Neural crest cell (in vitro differentiated cells): ENCODE results near the gene LARP4B. TPM values are rescaled to one million over a fixed set of nuclear protein-coding genes. Genes with fewer than 3 reads are reported as not detected.
"Not testable (repeated sequence)": the region's sequence is repeated elsewhere in the genome, so short reads cannot be mapped to it uniquely, and the experiment has no call there.

Experiments
- DNase-seq: peaks from one replicate; pipeline ENCODE4 v3.0.0; 2021; ENCODE audit warnings: low read depth, mixed read lengths, low spot score
- H3K27ac Mint-ChIP-seq: one replicate; pipeline ENCODE4 v1.8.0; 2021; ENCODE audit warnings: mild to moderate bottlenecking, mixed read lengths; ENCODE audit not compliant: unreplicated experiment
- H3K27me3 Mint-ChIP-seq: 2 replicates; pipeline ENCODE4 v1.8.0; 2021; ENCODE audit warnings: low read depth, mild to moderate bottlenecking, mixed read lengths
- H3K36me3 Mint-ChIP-seq: 2 replicates; pipeline ENCODE4 v1.8.0; 2021; ENCODE audit warnings: low read depth, mild to moderate bottlenecking, mixed read lengths
- H3K4me1 Mint-ChIP-seq: 2 replicates; pipeline ENCODE4 v1.8.0; 2021; ENCODE audit warnings: mixed read lengths
- H3K4me3 Mint-ChIP-seq: one replicate; pipeline ENCODE4 v1.8.0; 2021; ENCODE audit warnings: mild to moderate bottlenecking, mixed read lengths
- H3K9me3 Mint-ChIP-seq: 2 replicates; pipeline ENCODE4 v1.8.0; 2021; ENCODE audit warnings: mixed read lengths
- total RNA-seq: library from RNA; stranded (reverse); gene quantifications from 2 replicates; pipeline ENCODE4 v1.2.1, GENCODE V29; 2021
- TF ChIP-seq, protein P1 (sequence below): fragments of 200-600 bp; sonication (generic); conservative IDR thresholded peaks from 2 replicates; pipeline ENCODE4 v1.5.0; 2021; ENCODE audit warnings: antibody characterized with exemption, mild to moderate bottlenecking

Gene LARP4B
- total RNA-seq, 1 donor from 2014 or later = 75.4 TPM

DNA sequence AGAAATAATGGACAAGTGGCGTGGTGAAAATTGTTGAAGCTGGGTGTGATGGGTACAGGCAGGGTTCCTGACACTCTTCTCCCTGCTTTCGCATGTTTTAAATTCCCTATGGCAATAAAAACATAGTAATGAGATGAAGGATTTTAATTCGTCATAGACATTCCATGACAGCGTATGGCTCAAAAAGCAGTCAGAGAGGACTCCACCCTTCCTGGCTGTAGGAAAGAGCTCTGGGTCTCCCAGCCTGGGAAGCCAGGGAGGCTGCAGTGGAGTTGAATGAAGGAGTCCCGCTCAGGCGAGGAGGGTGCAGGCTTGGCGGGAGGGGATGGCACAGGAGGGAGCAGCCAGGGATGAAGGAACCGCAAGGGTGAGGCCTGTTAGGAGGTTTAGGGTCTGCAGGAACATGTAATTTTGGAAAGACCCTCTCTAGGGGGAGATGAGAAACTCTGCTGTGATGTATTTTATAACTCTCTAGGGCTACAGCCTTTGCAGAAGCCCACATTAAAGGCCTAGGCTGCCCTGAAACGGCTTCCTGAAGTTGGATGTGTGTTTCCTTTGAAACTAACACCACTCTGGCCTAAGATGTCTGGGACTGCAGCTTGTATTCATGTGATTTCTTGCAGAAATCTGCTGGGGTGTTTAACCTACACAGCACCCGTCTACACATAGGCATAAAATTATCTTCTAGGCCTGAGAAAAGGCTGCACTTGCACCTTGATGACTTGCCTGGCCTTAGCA is 7.6 kb upstream of the LARP4B start:
- peaks cover 7% of the 10 kb centered on the region for H3K4me1 Mint-ChIP-seq
- no peak overlapping the region for H3K27ac Mint-ChIP-seq
- no peaks in the 10 kb centered on the region for H3K27me3 Mint-ChIP-seq
- H3K4me3 Mint-ChIP-seq = no peak overlapping the region
- no peaks in the 10 kb centered on the region for H3K9me3 Mint-ChIP-seq
- TF ChIP-seq, protein P1, sequence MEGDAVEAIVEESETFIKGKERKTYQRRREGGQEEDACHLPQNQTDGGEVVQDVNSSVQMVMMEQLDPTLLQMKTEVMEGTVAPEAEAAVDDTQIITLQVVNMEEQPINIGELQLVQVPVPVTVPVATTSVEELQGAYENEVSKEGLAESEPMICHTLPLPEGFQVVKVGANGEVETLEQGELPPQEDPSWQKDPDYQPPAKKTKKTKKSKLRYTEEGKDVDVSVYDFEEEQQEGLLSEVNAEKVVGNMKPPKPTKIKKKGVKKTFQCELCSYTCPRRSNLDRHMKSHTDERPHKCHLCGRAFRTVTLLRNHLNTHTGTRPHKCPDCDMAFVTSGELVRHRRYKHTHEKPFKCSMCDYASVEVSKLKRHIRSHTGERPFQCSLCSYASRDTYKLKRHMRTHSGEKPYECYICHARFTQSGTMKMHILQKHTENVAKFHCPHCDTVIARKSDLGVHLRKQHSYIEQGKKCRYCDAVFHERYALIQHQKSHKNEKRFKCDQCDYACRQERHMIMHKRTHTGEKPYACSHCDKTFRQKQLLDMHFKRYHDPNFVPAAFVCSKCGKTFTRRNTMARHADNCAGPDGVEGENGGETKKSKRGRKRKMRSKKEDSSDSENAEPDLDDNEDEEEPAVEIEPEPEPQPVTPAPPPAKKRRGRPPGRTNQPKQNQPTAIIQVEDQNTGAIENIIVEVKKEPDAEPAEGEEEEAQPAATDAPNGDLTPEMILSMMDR = no peak
- no peak for DNase-seq
- no peaks in the 10 kb centered on the region for H3K36me3 Mint-ChIP-seq

DNA sequence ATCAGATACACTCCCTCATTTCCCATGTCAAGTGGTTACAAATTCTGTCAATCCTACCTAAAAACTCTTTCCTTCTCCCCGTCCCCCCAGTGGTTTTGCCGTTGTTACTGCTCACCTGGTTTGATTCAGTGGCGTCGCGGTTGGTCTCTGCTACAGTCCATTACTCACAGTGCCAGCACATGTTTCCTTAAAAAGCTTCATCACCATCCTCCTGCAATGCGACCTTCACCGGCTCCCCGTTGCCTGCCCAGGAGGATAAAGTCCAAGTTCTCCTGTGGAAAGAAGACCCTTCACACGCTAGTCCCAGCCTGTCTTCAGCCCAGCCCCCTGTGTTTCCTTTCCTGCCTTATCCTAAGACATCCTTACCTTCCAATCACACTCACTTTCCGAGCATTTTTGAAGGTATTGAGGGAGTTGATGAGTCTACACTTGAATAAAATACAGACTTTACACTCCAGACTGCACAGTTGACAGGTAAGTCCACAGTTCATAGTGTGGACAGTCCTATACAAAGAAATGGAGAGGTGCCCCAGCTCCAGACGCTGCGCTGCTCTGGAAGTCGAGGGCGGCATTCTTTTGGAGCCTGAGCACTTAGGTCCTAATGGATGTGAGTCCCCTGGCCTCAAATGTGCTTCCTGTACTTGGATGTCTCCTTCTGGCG is 3.4 kb upstream of the LARP4B start:
- TF ChIP-seq, protein P1 = no peak
- Mint-ChIP-seq H3K9me3 (no peaks in the 10 kb centered on the region), H3K4me3 (peak overlapping the region; percentile 76), H3K27ac (no peak overlapping the region), H3K4me1 (peaks cover 20% of the 10 kb centered on the region), H3K27me3 (no peaks in the 10 kb centered on the region), H3K36me3 (no peaks in the 10 kb centered on the region)
- no peak for DNase-seq

DNA sequence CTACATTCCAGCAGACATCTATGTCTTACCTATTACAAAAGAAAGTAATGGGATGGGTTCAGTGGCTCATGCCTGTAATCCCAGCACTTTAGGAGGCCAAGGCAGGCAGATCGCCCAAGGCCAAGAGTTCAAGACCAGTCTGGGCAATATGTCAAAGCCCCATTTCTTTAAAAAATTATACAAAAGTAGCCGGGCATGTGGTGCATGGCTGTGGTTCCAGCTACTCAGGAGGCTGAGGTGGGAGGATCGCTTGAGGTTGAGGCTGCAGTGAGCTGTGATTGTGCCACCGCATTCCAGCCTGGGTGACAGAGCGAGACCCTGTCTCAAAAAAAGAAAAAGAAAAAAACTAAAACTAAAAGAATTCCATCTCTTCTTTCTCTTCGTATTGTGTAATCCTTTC is 2.7 kb upstream of the LARP4B start:
- not testable (repeated sequence) for H3K27me3 Mint-ChIP-seq, DNase-seq, H3K9me3 Mint-ChIP-seq, H3K36me3 Mint-ChIP-seq, H3K27ac Mint-ChIP-seq
- Mint-ChIP-seq H3K4me1 (peaks cover 27% of the 10 kb centered on the region), H3K4me3 (peak overlapping the region; percentile 84)

DNA sequence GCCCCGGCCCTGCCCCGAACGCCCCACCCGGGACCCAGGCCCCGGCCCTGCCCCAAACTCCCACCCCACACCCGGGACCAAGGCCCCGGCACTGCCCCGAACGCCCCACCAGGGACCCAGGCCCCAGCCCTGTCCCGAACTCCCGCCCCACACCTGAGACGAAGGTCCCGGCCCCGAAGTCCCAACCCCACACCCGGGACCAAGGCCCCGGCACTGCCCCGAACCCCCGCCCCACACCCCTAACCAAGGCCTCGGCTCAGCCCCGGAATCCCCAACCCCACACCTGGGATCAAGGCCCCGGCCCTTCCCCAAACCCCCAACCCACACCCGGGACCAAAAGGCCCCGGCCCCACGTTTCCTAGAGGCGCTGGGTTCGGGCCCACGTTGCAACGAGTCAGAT is 1.1 kb upstream of the LARP4B start:
- no peak for DNase-seq
- Mint-ChIP-seq H3K36me3 (no peaks in the 10 kb centered on the region), H3K27ac (peak overlapping the region; percentile 91), H3K9me3 (no peaks in the 10 kb centered on the region), H3K4me1 (peaks cover 36% of the 10 kb centered on the region), H3K27me3 (no peaks in the 10 kb centered on the region), H3K4me3 (peak overlapping the region; percentile 84)
- TF ChIP-seq, protein P1 = no peak

DNA sequence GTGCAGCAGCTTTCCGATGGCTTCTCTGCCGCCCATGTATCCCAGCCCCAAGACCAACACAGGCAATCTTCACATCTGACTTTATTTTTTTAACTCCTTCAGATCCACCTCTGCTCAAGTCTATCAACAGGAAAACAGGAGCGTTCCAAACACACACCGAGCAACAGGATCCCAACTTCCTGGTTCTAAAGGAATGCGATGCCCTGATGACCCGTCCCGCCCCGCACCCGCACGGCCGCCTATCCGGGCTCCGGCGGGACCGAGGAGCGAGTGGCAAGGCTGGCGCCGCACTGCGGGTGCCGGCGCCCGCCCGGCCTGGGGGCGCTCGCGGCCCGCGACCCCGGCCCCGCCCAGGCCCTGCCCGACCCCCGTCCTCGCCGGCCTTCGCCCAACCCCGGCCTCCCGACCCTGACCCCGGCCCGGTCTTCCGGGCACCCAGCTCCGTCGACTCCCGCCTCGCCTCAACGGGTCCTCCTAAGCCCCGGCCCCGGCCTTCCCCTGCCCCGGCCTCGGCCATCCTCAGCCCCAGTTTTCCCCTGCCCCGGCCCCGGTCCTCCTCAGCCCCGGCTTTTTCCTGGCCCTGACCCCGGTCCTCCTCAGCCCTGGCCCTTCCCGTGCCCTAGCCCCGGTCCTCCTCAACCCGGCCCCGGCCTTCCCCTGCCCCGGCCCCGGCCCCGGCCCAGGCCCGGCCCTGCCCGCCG is 730 bp downstream of the LARP4B start:
- Mint-ChIP-seq H3K36me3 (no peaks in the 10 kb centered on the region), H3K4me1 (peaks cover 47% of the 10 kb centered on the region), H3K27ac (peak overlapping the region; percentile 69), H3K9me3 (no peaks in the 10 kb centered on the region), H3K4me3 (peak overlapping the region; percentile 89), H3K27me3 (no peaks in the 10 kb centered on the region)
- peak; percentile 28 for DNase-seq
- TF ChIP-seq, protein P1 = no peak
